ENCODE measurements around the gene EP300. TPM values are rescaled to one million over a fixed set of nuclear protein-coding genes. Genes with fewer than 3 reads are reported as not detected.

EP300 gene
- total RNA-seq = 71.0 and 104 TPM in 2 replicates

GRCh38 chr22:41092023-41092817 lies at the start of gene EP300:
Gene EP300, plus strand, starts transcription at chr22:41092592. Its CDS starts 413 bp downstream, at chr22:41093005.

GRCh38 chr22:41204992-41205900 lies 112.9 kb downstream of the EP300 start, which contains the start of gene L3MBTL2:
Gene L3MBTL2, plus strand, starts transcription at chr22:41205312. Its CDS starts 51 bp downstream, at chr22:41205363.

Small RNAs within 50 kb of the gene (small RNA-seq; reads per million reads assigned to genes)
- not detected for gene RF00019
- not detected for gene RNU6-375P

Other genes starting within 250 kb of the EP300 start
- gene ST13, start 236.0 kb upstream of the EP300 start, total RNA-seq = 194 and 195 TPM in 2 replicates
- 11.2 and 15.1 TPM in 2 replicates for gene XPNPEP3, start 235.4 kb upstream of the EP300 start, total RNA-seq
- gene DNAJB7, start 230.5 kb upstream of the EP300 start, total RNA-seq = not detected in 2 replicates
- gene RBX1, start 141.2 kb upstream of the EP300 start, total RNA-seq = 30.8 and 35.8 TPM in 2 replicates
- 21.1 TPM in 2 replicates for gene L3MBTL2, start 112.7 kb downstream of the EP300 start, total RNA-seq
- gene CHADL, start 148.3 kb downstream of the EP300 start, total RNA-seq = 1.1 and 1.7 TPM in 2 replicates
- 57.3 and 71.6 TPM in 2 replicates for gene RANGAP1, start 193.6 kb downstream of the EP300 start, total RNA-seq
- gene ZC3H7B, start 208.9 kb downstream of the EP300 start, total RNA-seq = 116 and 120 TPM in 2 replicates

Data from hair follicle dermal papilla cell (primary cell).